CD14-positive monocyte (primary cell): ENCODE measurements around the gene TRPC1. TPM values are rescaled to one million over a fixed set of nuclear protein-coding genes. Genes with fewer than 3 reads are reported as not detected.

Experiments
- DNase-seq, 3 donors: peaks; one replicate each; pipeline ENCODE4 v3.0.0-alpha.2; 2011 to 2022
- H2AFZ ChIP-seq: 2 replicates; pipeline ENCODE4 v1.6.0; 2012; ENCODE audit warnings: mild to moderate bottlenecking, low read depth, low read length, inconsistent platforms; ENCODE audit not compliant: insufficient read depth, poor library complexity, severe bottlenecking
- H3K27ac ChIP-seq, 2 donors: 1 replicate in 1 of 2; 2 replicates in 1 of 2; pipeline ENCODE4 v1.5.1; 2012 to 2013; ENCODE audit warnings: low read length in 2 of 2, control low read depth in 1 of 2, inconsistent platforms in 1 of 2, low read depth in 1 of 2, mild to moderate bottlenecking in 1 of 2
- H3K27me3 ChIP-seq, 2 donors: one replicate each; pipeline versions ENCODE4 v1.6.0 to v1.6.1; 2011 to 2013; ENCODE audit warnings: low read length in 2 of 2; ENCODE audit not compliant: control insufficient read depth in 2 of 2, insufficient read depth in 2 of 2
- H3K36me3 ChIP-seq, 2 donors: replicated peaks in 1 of 2; 1 replicate in 1 of 2; 2 replicates in 1 of 2; pipeline versions ENCODE4 v1.5.1 to v1.6.1; 2012 to 2013; ENCODE audit warnings: low read length in 2 of 2, control low read depth in 1 of 2, inconsistent platforms in 1 of 2, mild to moderate bottlenecking in 1 of 2; ENCODE audit not compliant: insufficient read depth in 2 of 2, control insufficient read depth in 1 of 2
- H3K4me1 ChIP-seq, 2 donors: 1 replicate in 1 of 2; 2 replicates in 1 of 2; pipeline versions ENCODE4 v1.5.1 to v1.6.1; 2012 to 2013; ENCODE audit warnings: low read length in 2 of 2, control low read depth in 1 of 2, inconsistent platforms in 1 of 2, mild to moderate bottlenecking in 1 of 2, moderate library complexity in 1 of 2; ENCODE audit not compliant: insufficient read depth in 2 of 2, control insufficient read depth in 1 of 2
- H3K4me2 ChIP-seq: replicated peaks from 2 replicates; pipeline ENCODE3; 2012; ENCODE audit warnings: low read length, moderate library complexity, mild to moderate bottlenecking; ENCODE audit not compliant: poor library complexity, severe bottlenecking; ENCODE audit errors: extremely low read depth
- H3K4me3 ChIP-seq, 3 experiments: fragments of 200-600 bp in 1 of 3; sonication (generic) in 1 of 3; replicated peaks in 1 of 3; 1 replicate in 2 of 3; 2 replicates in 1 of 3; pipeline ENCODE4 v1.5.1; 2011 to 2013; ENCODE audit warnings: low read length in 3 of 3, mild to moderate bottlenecking in 3 of 3, control low read depth in 2 of 3, low read depth in 2 of 3, inconsistent platforms in 1 of 3, moderate library complexity in 1 of 3
- H3K79me2 ChIP-seq: 2 replicates; pipeline ENCODE4 v1.6.0; 2012; ENCODE audit warnings: mild to moderate bottlenecking, control low read depth, inconsistent platforms, low read length, moderate library complexity; ENCODE audit not compliant: insufficient read depth
- H3K9ac ChIP-seq: 2 replicates; pipeline ENCODE4 v1.6.0; 2017; ENCODE audit warnings: low read length, mild to moderate bottlenecking; ENCODE audit not compliant: insufficient read depth, poor library complexity, severe bottlenecking
- H3K9me3 ChIP-seq, 2 donors: replicated peaks in 1 of 2; 1 replicate in 1 of 2; 2 replicates in 1 of 2; pipeline versions ENCODE4 v1.5.1 to v1.6.1; 2012 to 2013; ENCODE audit warnings: low read length in 2 of 2, control low read depth in 1 of 2; ENCODE audit not compliant: control insufficient read depth in 1 of 2, insufficient read depth in 1 of 2
- H4K20me1 ChIP-seq: 2 replicates; pipeline ENCODE4 v1.6.0; 2012; ENCODE audit warnings: mild to moderate bottlenecking, low read length, control low read depth, moderate library complexity; ENCODE audit not compliant: insufficient read depth
- H3K27ac Mint-ChIP-seq, 7 donors: one replicate each; pipeline ENCODE4 v1.8.0; 2020; ENCODE audit warnings: mild to moderate bottlenecking in 7 of 7, mixed read lengths in 7 of 7, moderate library complexity in 6 of 7, inconsistent platforms in 2 of 7
- H3K27me3 Mint-ChIP-seq, 3 donors: one replicate each; pipeline ENCODE4 v1.8.0; 2021 to 2022; ENCODE audit warnings: low read depth in 3 of 3, mild to moderate bottlenecking in 3 of 3, mixed read lengths in 3 of 3, moderate library complexity in 3 of 3, inconsistent platforms in 1 of 3
- H3K36me3 Mint-ChIP-seq, 2 donors: one replicate each; pipeline ENCODE4 v1.8.0; 2020; ENCODE audit warnings: mixed read lengths in 2 of 2, inconsistent platforms in 1 of 2, mild to moderate bottlenecking in 1 of 2
- H3K4me1 Mint-ChIP-seq: one replicate; pipeline ENCODE4 v1.8.0; 2020; ENCODE audit warnings: mild to moderate bottlenecking, mixed read lengths
- H3K4me3 Mint-ChIP-seq, 2 donors: one replicate each; pipeline ENCODE4 v1.8.0; 2020; ENCODE audit warnings: mild to moderate bottlenecking in 2 of 2, mixed read lengths in 2 of 2, moderate library complexity in 1 of 2
- H3K9me3 Mint-ChIP-seq, 7 donors: one replicate each; pipeline ENCODE4 v1.8.0; 2020 to 2022; ENCODE audit warnings: mixed read lengths in 7 of 7, mild to moderate bottlenecking in 6 of 7, moderate library complexity in 6 of 7, inconsistent platforms in 2 of 7
- WGBS: methylation state at CpG from one replicate; pipeline ENCODE4 v1.1.5; 2013; ENCODE audit warnings: missing lambda C conversion rate; ENCODE audit not compliant: insufficient coverage; 5-methylcytosine and 5-hydroxymethylcytosine counted together
- intact Hi-C, 2 donors: fragments of 100-400 bp; cut with micrococcal nuclease; formaldehyde crosslinking; loops; one replicate each; pipeline versions ENCODE4 v1.15.0 to v1.15.1; 2023
- polyA plus RNA-seq, 3 donors: library from polyadenylated mRNA; depleted of rRNA in 1 of 3; unstranded in 2 of 3; stranded (reverse) in 1 of 3; fragments of 300-500 nt in 2 of 3; fragments of >200 nt in 1 of 3; fragmentation: Illumina TruSeq in 2 of 3; gene quantifications; 1 replicate in 2 of 3; 2 replicates in 1 of 3; pipeline ENCODE4 v1.2.3, GENCODE V29; 2012 to 2021
- TF ChIP-seq, protein P1 (sequence below): fragments of 200-600 bp; IDR thresholded peaks from one replicate; pipeline ENCODE4 v1.8.0; 2022; ENCODE audit warnings: antibody characterized with exemption, mild to moderate bottlenecking

TRPC1 gene
- polyA plus RNA-seq, 3 donors: 0.01 TPM; not detected in 2

DNA sequence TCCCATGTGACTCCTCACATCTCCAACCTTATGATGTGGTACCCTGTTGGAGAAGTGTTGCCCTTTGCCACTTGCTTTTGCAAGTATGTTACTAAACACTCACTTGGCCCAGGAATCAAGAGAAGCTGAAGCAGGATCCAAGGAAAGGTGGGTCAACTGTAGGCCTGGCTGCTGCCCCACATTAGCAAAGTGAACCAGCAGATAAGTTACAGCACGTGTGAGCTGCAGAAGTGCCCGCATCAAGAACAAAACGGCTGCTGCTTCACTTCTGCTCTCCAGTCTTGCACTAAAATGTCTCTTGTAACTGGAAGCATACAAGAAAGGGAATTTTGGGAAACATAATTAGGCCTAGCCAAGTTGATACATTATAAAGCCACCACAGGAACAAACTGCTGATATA, 85.4 kb downstream of the TRPC1 start:
- DNase-seq: no peak
- TF ChIP-seq, protein P1, sequence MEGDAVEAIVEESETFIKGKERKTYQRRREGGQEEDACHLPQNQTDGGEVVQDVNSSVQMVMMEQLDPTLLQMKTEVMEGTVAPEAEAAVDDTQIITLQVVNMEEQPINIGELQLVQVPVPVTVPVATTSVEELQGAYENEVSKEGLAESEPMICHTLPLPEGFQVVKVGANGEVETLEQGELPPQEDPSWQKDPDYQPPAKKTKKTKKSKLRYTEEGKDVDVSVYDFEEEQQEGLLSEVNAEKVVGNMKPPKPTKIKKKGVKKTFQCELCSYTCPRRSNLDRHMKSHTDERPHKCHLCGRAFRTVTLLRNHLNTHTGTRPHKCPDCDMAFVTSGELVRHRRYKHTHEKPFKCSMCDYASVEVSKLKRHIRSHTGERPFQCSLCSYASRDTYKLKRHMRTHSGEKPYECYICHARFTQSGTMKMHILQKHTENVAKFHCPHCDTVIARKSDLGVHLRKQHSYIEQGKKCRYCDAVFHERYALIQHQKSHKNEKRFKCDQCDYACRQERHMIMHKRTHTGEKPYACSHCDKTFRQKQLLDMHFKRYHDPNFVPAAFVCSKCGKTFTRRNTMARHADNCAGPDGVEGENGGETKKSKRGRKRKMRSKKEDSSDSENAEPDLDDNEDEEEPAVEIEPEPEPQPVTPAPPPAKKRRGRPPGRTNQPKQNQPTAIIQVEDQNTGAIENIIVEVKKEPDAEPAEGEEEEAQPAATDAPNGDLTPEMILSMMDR: no peak
- Histone ChIP-seq H2AFZ (no peak overlapping the region), H3K4me1 (no peaks in the 10 kb centered on the region), H3K9ac (no peak overlapping the region), H3K4me2 (no peak overlapping the region), H3K79me2 (no peaks in the 10 kb centered on the region), H3K9me3 (no peaks in the 10 kb centered on the region), H3K4me3 (no peak overlapping the region), H3K36me3 (no peaks in the 10 kb centered on the region), H3K27ac (no peak overlapping the region), H4K20me1 (no peaks in the 10 kb centered on the region), H3K27me3 (no peaks in the 10 kb centered on the region)
- H3K36me3 Mint-ChIP-seq: no peaks in the 10 kb centered on the region
- H3K4me3 Mint-ChIP-seq: no peak overlapping the region
- WGBS: 100% methylated on average over 1 of the region's 3 CpGs
- H3K27me3 Mint-ChIP-seq: peaks cover 0 to 5% (median 2%) of the 10 kb centered on the region in 3 donors
- no peaks in the 10 kb centered on the region for H3K4me1 Mint-ChIP-seq
- intact Hi-C loops: no loop called here
- H3K9me3 Mint-ChIP-seq: no peaks in the 10 kb centered on the region
- no peak overlapping the region for H3K27ac Mint-ChIP-seq

DNA sequence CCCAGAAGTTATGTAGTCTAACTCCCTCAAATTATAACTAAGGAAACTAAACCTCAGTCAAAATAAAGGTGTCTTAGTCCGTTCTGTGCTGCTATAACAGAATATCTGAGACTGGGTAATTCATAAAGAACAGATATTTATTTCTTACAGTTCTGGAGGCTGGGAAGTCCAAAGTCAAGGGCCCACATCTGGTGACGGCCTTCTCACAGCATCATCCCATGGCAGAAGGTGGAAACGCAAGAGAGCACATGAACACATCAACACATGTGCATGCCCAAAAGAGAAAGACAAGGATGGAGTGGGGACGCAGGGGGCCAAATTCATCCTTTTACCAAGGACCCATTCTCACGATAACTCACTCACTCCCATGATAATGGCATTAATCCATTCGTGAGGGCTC, 92.0 kb downstream of the TRPC1 start:
- peaks cover 0 to 5% (median 2%) of the 10 kb centered on the region in 3 donors for H3K27me3 Mint-ChIP-seq
- Histone ChIP-seq H3K4me1 (no peaks in the 10 kb centered on the region), H3K4me2 (no peak overlapping the region), H3K9me3 (no peaks in the 10 kb centered on the region), H4K20me1 (no peaks in the 10 kb centered on the region), H3K27ac (no peak overlapping the region), H3K36me3 (no peaks in the 10 kb centered on the region), H3K4me3 (no peak overlapping the region), H3K27me3 (no peaks in the 10 kb centered on the region), H2AFZ (no peak overlapping the region), H3K79me2 (no peaks in the 10 kb centered on the region), H3K9ac (no peak overlapping the region)
- peaks cover 0 to 2% of the 10 kb centered on the region in 2 donors for H3K36me3 Mint-ChIP-seq
- no CpG with 5 or more reads among the region's 6 CpGs for WGBS
- peaks cover 2% of the 10 kb centered on the region for H3K4me1 Mint-ChIP-seq
- H3K9me3 Mint-ChIP-seq: no peaks in the 10 kb centered on the region
- TF ChIP-seq, protein P1: no peak
- DNase-seq: no peak
- no peak overlapping the region for H3K4me3 Mint-ChIP-seq
- intact Hi-C loops: no loop called here
- H3K27ac Mint-ChIP-seq: no peak overlapping the region
